NCI-H748 treated with DMSO at 0.1 percent for 48 hours (cell line): ENCODE measurements around the gene VWF.
"Not testable (repeated sequence)": the region's sequence is repeated elsewhere in the genome, so short reads cannot be mapped to it uniquely, and the experiment has no call there.

Experiments
- DNase-seq: peaks from one replicate; lab custom pipeline; 2025; lab: John Stamatoyannopoulos, UW

VWF gene

GRCh38 chr12:6124411-6125309 is at the start of gene VWF:
Gene VWF (minus strand): TSS chr12:6124670. CDS start chr12:6123196, 1,474 bp downstream.
- DNase-seq: no peak

DNA sequence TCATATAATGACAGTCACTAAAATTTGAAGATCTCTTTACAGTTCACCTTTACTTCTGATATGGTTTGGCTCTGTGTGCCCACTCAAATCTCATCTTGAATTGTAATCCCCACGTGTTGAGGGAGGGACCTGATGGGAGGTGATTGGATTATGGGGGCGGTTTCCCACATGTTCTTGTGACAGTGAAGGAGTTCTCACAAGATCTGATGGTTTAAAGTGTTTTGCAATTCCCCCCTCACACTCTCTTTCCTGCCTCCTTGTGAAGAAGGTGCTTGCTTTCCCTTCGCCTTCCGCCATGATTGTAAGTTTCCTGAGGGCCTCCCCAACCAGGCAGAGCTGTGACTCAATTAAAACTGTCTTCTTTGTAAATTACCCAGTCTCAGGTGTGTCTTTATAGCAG is 48.4 kb upstream of the VWF start:
- no peak for DNase-seq

GRCh38 chr12:6172086-6172485 is 47.6 kb upstream of the VWF start:
- no peak for DNase-seq

DNA sequence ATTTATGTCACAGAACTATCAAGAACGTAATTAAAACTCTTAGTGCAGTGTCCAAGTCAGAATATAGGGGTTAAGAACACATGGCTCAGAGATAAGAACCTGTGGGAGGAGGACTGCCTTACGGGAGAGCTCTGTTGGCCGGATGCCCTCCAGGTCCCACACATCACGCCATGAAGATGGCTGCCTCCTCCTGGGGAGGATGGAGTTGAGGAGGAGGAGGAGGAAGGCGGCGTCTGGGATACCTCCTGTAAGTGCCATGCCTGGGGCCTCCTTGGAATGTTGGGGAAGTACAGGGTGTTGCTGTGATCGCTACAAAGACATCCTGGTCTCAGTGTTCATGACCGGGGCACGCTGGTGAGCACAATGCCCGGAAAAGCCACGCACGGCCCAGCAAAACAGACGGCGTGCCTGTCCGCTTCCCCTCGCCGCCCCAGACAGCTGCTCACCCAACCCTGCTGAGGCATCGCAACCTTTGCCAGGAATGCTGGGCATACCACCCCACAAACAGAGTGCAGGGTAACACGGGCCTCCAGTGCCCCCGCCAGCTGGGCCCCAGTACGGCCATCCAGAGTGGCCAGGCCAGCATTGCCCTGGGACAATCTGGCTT is 47.0 kb upstream of the VWF start:
- DNase-seq: no peak

DNA sequence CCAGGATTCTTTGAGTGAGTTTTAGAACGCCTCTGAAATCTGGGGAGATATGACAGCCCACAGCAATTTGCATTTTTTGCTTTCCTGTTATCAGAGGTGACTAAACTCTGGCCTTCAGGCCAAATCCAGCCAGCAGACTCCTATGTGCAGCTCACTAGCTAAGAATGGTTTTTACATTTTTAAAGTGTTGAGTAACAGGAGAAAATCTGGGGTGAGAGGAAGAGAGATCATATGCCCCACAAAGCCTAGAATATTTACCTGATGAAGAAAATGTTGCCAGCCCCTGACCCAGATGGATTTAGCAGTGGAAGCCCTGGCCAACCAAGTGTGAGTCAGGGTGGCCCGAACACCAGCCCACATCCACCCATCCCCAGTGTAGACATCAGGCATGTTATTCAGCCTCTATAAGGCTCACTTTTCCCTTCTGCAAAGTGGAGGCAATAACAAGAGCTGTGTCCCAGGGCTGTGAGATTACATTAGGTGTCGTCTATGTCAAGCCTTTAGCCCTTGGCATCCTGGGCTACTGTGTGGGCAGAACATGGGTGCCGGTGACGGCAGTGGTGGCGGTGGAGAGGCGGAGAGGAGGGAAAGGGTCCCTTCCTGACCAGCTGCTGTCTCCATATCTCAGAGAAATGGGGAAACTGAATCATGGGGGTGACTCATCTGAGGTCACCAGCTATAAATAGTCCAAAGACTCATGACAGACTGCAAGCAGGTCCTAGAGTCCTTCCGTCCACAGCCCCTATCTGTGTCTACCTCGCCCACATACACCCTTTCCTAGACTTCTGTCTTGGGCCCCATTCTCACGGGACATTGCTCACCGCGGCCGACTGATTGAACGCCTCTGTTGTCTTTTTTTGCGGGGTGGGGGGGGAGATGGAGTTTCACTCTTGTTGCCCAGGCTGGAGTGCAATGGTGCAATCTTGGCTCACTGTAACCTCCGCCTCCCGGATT is 43.1 kb upstream of the VWF start:
- no peak for DNase-seq

DNA sequence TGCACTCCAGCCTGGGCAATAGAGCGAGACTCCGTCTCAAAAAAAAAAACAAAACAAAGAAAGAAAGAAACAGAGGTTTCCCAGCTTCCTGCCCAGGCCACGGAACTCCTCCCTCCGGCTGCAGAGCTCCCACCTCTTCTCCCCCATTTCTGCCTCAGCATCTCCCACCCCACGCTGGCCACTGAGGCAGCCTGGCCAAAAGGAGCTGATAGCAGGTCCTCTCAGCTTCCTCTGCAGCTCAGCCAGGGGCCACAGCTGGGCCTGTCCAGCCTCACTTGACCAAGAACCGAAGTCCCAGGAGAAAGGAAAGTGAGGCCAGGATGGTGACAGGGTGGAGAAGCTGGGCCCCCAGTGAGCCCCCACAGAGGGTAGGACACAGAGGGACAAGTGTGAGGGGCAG is 42.3 kb upstream of the VWF start:
- DNase-seq: no peak

GRCh38 chr12:6165395-6165794 is 40.9 kb upstream of the VWF start:
- no peak for DNase-seq

DNA sequence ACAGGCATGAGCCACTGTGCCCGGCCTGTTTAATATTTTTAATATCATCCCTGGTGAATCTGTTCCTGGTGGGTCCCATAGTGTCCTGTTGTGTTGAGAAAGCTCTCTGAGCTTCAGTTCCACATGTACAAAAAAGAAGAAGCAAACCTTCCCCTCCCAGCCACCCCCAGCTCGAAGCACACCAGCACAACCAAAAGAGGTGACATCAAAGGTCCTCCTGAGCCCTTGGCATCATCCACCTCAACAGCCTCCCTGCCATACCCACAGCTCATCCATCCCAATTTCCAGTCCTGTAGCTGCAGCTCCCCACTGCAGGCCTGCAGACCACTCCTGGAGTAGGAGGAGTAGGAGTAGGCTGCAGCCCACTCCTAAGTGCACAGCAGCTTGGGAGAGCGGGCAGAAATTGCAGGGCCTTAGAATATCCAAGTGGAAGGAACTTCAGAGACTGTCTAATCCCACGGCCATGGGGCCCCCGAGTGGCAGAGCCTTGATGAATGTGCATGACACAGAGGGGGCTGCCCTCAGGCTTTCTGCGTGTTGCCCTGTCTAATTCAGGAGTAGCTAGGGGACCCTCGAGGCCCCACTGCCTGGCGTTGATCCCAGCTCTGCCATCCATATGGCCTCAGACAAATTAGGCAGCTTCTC is 39.1 kb upstream of the VWF start:
- no peak for DNase-seq

DNA sequence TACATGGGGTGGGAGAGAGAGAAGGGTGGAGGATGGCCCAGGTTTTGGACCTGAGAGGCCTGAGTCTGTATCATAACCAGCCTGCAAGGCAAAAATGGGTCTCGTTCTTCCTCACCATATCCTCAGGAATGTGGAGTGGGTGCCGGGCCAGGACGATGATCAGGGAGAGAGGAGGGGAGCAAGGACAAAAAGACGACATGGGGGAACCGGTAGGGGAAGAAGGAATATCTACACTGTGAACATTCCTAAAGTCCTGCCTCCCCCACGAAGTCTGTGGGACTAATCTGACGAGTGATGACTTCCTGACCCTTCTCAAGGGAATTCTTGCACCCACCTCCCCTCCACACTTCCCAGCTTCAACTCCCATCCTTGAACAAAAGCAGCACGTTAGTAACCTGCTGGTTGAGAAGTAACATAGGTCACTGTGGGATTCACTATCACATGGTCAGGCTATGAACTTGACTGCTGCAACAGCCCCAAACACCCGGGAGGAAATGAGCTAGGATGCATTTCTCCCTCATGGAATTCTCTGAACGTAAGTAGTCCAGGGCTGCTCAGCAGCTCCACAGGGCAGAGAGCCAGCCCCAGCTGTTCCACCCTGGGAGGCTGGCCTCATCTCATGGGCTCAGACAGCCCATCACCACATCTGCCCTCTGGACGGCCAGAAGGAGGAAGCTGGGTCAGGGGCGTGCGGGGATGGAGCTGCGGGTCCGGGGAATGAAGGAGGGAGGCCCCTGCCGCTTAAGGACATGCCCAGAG is 36.8 kb upstream of the VWF start:
- no peak for DNase-seq

DNA sequence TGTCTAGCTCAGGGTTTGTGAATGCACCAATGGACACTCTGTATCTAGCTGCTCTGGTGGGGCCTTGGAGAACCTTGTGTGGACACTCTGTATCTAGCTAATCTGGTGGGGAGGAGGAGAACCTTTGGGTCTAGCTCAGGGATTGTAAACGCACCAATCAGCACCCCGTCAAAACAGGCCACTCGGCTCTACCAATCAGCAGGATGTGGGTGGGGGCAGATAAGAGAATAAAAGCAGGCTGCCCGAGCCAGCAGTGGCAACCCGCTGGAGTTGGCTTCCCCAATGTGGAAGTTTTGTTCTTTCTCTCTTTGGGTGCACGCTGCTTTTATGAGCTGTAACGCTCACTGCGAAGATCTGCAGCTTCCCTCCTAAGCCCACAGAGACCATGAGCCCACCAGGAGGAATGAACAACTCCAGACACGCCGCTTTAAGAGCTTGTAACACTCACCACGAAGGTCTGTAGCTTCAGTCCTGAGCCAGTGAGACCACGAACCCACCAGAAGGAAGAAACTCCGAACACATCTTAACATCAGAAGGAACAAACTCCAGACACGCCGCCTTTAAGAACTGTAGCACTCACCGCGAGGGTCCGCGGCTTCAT is 35.7 kb upstream of the VWF start:
- DNase-seq: not testable (repeated sequence)

- DNase-seq: not testable (repeated sequence)
Measured at GRCh38 chr12:6159166-6160011, 34.9 kb upstream of the VWF start.

- DNase-seq: no peak
Measured at GRCh38 chr12:6158749-6159148, 34.3 kb upstream of the VWF start.

- DNase-seq: no peak
Measured at GRCh38 chr12:6158255-6158654, 33.8 kb upstream of the VWF start.

DNA sequence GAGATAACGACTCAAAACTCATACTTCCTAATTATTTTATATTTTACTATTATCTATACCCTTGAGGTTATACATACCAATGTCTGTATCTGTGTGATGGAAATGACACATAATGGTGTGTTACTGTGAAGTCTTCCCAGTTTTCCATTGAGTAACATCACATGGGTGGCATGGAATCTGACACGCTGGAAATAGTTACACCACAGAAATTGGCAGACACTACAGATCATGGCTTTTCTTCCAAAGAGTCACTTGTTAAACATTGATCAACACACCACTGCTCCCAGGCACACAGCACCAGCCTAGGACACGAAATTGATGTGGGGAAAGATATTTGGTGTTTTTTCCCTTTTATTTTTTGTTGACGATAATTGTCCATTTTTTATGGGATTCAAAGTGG is 33.0 kb upstream of the VWF start:
- no peak for DNase-seq

- DNase-seq: no peak
Measured at GRCh38 chr12:6154730-6155459, 30.4 kb upstream of the VWF start.

- DNase-seq: not testable (repeated sequence)
Measured at GRCh38 chr12:6148722-6149121, 24.3 kb upstream of the VWF start.

- DNase-seq: no peak
Measured at GRCh38 chr12:6148061-6148460, 23.6 kb upstream of the VWF start.

GRCh38 chr12:6146951-6147350 is 22.5 kb upstream of the VWF start:
- DNase-seq: no peak

GRCh38 chr12:6146509-6146908 is 22.0 kb upstream of the VWF start:
- DNase-seq: no peak
